Activated naive CD4-positive, alpha-beta T cell treated with anti-CD3 and anti-CD28 coated beads for 36 hours (primary cell): ENCODE results near the gene CAMK2D. TPM values are rescaled to one million over a fixed set of nuclear protein-coding genes. Genes with fewer than 3 reads are reported as not detected.

Experiments used
- CTCF ChIA-PET: fragments of 350-600 bp; sonication (Branson Sonifier 250); formaldehyde crosslinking; loops from one replicate; lab custom pipeline; 2021; ENCODE audit warnings: antibody characterized with exemption; lab: Charles Lee
- DNase-seq: peaks from one replicate; pipeline ENCODE4 v3.0.0-alpha.2; 2020
- H3K27ac Mint-ChIP-seq: one replicate; pipeline ENCODE4 v1.8.0; 2021; ENCODE audit warnings: mild to moderate bottlenecking, mixed read lengths
- H3K27me3 Mint-ChIP-seq: one replicate; pipeline ENCODE4 v1.8.0; 2021; ENCODE audit warnings: low read depth, mixed read lengths
- H3K36me3 Mint-ChIP-seq: one replicate; pipeline ENCODE4 v1.8.0; 2021; ENCODE audit warnings: low read depth, mixed read lengths
- H3K4me1 Mint-ChIP-seq: one replicate; pipeline ENCODE4 v1.8.0; 2021; ENCODE audit warnings: low read depth, mixed read lengths
- H3K4me3 Mint-ChIP-seq: one replicate; pipeline ENCODE4 v1.8.0; 2021; ENCODE audit warnings: mild to moderate bottlenecking, moderate library complexity, mixed read lengths
- H3K9me3 Mint-ChIP-seq: one replicate; pipeline ENCODE4 v1.8.0; 2021; ENCODE audit warnings: mixed read lengths
- intact Hi-C: fragments of 100-400 bp; cut with micrococcal nuclease; formaldehyde crosslinking; loops from one replicate; pipeline ENCODE4 v1.15.1; 2023
- total RNA-seq, 2 experiments: library from RNA; stranded (reverse); gene quantifications; one replicate each; pipeline ENCODE4 v1.2.3, GENCODE V29; 2021

The CAMK2D gene
- total RNA-seq, 2 experiments from 2014 or later: 75.7 to 78.3 TPM

DNA sequence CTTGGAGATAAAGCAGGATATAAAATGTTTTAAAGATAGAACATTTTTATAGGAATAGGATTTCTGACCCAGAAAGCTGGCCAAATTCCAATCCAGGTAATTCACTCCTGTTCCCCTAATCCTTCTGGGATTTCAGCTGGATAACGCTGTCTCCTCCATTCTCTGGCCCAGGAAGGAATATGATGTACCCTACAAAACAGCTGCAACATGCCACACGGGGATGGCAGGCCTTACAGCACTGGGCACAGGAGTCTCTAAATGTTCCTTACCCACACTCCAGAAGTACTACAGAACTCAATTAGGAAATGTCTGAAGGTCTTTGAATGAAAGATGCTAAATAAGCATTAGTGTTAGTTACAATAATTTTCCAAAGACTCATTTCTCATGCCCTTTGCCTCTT lies 15.8 kb downstream of the CAMK2D start:
- intact Hi-C loops: loop anchor here (1.0 kb wide), 1 partner anchor 11 kb away; no protein-coding TSS in a partner anchor
- Mint-ChIP-seq H3K36me3 (peaks cover 28% of the 10 kb centered on the region), H3K4me1 (peaks cover 30% of the 10 kb centered on the region), H3K27me3 (no peaks in the 10 kb centered on the region), H3K9me3 (no peaks in the 10 kb centered on the region), H3K27ac (no peak overlapping the region), H3K4me3 (no peak overlapping the region)
- CTCF ChIA-PET: no interaction called here
- DNase-seq: no peak

DNA sequence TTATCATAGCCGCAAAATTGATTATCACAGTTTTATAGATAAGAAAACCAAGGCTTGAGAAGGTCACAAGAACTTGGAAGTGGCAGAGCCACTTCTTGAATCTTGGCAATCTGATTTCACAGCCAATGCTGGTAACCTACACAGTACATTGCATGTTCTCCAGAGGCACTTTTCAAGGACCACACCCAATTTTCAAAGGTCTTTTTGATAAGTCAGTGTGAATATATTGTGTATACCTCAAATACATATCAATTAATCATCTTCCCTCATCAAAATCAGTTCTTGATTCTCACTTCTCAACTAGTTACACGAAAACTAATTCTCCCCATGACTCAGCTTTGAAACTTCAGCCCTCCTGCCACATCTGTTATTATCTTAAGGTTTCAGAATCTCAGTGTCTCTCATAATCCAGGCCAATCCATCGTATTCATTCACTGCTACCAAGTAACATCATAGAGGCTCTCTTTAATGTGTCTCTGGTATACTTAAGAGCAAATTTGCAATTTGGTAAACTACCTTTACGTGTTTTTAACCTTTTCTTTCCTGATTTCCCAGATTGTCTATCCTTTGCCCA lies 16.8 kb downstream of the CAMK2D start:
- Mint-ChIP-seq H3K36me3 (peaks cover 30% of the 10 kb centered on the region), H3K27ac (no peak overlapping the region), H3K27me3 (no peaks in the 10 kb centered on the region), H3K4me3 (no peak overlapping the region), H3K4me1 (peaks cover 29% of the 10 kb centered on the region), H3K9me3 (no peaks in the 10 kb centered on the region)
- intact Hi-C loops: loop anchor here (1.0 to 5.0 kb wide), 3 partner anchors 11 to 107 kb away; no protein-coding TSS in a partner anchor
- DNase-seq: peak; percentile 25
- CTCF ChIA-PET: interaction anchor here (0.6 kb wide), 1 partner anchor 157 kb away, joined by 3 read pairs; no protein-coding TSS in a partner anchor

DNA sequence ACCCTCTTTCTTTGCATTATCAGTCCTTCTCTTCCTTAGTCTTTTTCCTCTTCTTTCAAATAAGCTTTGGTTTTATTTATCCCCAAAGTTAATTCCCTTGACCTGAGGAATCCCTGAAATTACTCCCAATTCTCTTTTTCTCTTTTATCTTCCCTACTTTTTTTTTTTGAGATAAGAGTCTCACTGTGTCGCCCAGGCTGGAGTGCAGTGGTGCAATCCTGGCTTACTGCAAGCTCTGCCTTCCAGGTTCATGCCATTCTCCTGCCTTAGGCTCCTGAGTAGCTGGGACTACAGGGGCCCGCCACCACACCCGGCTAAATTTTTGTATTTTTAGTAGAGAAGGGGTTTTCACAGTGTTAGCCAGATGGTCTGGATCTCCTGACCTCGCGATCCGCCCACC lies 17.8 kb downstream of the CAMK2D start:
- intact Hi-C loops: loop anchor here (1.0 to 5.0 kb wide), 2 partner anchors 10 to 106 kb away; no protein-coding TSS in a partner anchor
- Mint-ChIP-seq H3K36me3 (peaks cover 35% of the 10 kb centered on the region), H3K4me1 (peaks cover 38% of the 10 kb centered on the region), H3K27me3 (no peaks in the 10 kb centered on the region), H3K27ac (no peak overlapping the region), H3K9me3 (no peaks in the 10 kb centered on the region), H3K4me3 (no peak overlapping the region)
- no peak for DNase-seq
- CTCF ChIA-PET: interaction anchor here (0.6 kb wide), 1 partner anchor 158 kb away, joined by 3 read pairs; no protein-coding TSS in a partner anchor

DNA sequence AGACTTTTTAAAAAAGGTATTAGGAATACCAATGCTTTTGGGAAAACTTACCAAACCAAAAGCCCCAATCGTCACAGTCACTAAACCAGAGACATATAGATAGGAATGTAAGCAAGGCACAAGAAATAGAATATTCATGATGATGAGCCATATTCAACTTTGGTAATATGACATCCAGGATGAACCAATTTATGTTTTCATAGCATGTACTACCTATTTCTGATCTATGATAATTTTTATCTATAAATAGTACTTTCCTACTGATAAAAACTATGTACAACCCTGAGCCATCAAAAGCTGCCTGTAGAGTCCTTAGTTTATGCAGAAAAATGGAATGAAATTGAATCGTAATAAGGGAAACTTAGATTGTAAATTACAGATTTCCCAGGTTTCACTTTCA lies 18.9 kb downstream of the CAMK2D start:
- Mint-ChIP-seq H3K9me3 (no peaks in the 10 kb centered on the region), H3K4me3 (no peak overlapping the region), H3K27me3 (no peaks in the 10 kb centered on the region), H3K27ac (no peak overlapping the region), H3K36me3 (peaks cover 31% of the 10 kb centered on the region), H3K4me1 (peaks cover 37% of the 10 kb centered on the region)
- CTCF ChIA-PET: no interaction called here
- intact Hi-C loops: loop anchor here (5.0 kb wide), 1 partner anchor 105 kb away; no protein-coding TSS in a partner anchor
- no peak for DNase-seq

DNA sequence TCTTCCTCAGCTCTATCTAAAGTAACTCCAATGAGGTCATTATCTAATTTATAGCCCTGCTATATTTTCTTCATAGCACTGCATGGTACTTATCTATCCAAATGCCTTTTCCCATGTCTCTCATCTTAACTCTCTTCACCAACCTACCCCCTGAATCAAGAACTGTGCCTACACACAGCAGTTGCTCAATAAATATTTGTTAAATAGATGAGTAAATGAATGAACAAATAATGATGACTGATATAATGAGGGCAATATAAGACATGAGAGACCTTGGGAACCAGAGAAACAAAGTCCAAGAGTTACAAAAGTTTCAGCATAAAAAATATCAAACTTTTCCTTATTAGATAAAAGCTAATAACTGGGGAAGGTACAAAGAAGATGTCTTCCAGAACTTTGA lies 19.6 kb downstream of the CAMK2D start:
- Mint-ChIP-seq H3K4me3 (no peak overlapping the region), H3K36me3 (peaks cover 27% of the 10 kb centered on the region), H3K4me1 (peaks cover 38% of the 10 kb centered on the region), H3K9me3 (no peaks in the 10 kb centered on the region), H3K27ac (no peak overlapping the region), H3K27me3 (no peaks in the 10 kb centered on the region)
- intact Hi-C loops: loop anchor here (5.0 kb wide), 1 partner anchor 105 kb away; no protein-coding TSS in a partner anchor
- DNase-seq: no peak
- CTCF ChIA-PET: no interaction called here

GRCh38 chr4:113740857-113741379 lies 20.6 kb downstream of the CAMK2D start:
- Mint-ChIP-seq H3K4me1 (peaks cover 43% of the 10 kb centered on the region), H3K9me3 (no peaks in the 10 kb centered on the region), H3K27me3 (no peaks in the 10 kb centered on the region), H3K4me3 (no peak overlapping the region), H3K36me3 (peaks cover 30% of the 10 kb centered on the region), H3K27ac (no peak overlapping the region)
- no peak for DNase-seq
- CTCF ChIA-PET: no interaction called here
- intact Hi-C loops: loop anchor here (5.0 kb wide), 1 partner anchor 104 kb away; no protein-coding TSS in a partner anchor

DNA sequence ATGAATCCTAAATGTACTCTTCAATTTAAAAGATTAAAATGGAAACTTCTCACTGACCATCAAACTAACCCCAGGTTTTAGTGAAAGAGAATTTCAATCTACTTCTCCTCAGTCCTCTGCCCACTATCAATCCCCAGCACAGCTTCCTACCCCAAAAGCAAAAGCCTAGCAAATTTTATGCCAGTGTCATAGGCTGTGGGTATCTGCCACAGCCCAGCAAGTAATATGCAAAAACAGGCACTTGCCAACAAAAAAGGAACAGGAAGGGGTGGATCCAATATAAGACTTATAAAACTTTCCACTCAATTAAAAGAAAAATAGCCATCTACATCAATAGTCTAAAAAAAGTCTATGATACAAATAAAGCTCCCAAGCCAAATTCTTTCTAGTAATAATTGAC lies 22.3 kb downstream of the CAMK2D start:
- Mint-ChIP-seq H3K27ac (peak overlapping the region; percentile 41), H3K9me3 (no peaks in the 10 kb centered on the region), H3K4me1 (peaks cover 46% of the 10 kb centered on the region), H3K27me3 (no peaks in the 10 kb centered on the region), H3K4me3 (no peak overlapping the region), H3K36me3 (peaks cover 36% of the 10 kb centered on the region)
- CTCF ChIA-PET: no interaction called here
- DNase-seq: no peak
- intact Hi-C loops: no loop called here

- Mint-ChIP-seq H3K27ac (no peak overlapping the region), H3K4me1 (peaks cover 54% of the 10 kb centered on the region), H3K36me3 (peaks cover 40% of the 10 kb centered on the region), H3K27me3 (no peaks in the 10 kb centered on the region), H3K4me3 (no peak overlapping the region), H3K9me3 (no peaks in the 10 kb centered on the region)
- CTCF ChIA-PET: no interaction called here
- DNase-seq: no peak
- intact Hi-C loops: no loop called here
These were observed 23.3 kb downstream of the CAMK2D start for GRCh38 chr4:113738251-113738650.

DNA sequence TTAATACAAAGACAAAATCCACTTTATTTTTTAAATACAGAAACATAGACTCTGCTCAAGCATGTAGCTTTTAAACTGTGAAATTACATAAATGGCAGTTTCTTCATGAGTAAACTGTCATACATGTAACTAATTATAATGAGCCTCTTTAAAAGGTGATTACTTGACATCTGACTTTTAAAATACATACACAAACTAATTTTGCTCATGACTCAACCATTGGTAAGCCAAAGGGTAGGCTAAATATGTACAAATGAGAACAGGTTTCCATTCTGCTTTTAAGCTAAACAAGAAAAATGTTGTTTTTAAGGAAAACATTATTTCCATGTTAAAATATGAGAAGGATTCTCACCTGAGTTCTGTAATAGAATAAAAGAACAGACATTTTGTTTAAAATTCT lies 27.9 kb downstream of the CAMK2D start:
- intact Hi-C loops: loop anchor here (1.0 kb wide), 3 partner anchors 11 to 378 kb away; no protein-coding TSS in a partner anchor

GRCh38 chr4:113732967-113733527 lies 28.5 kb downstream of the CAMK2D start:
- no peak for DNase-seq
- Mint-ChIP-seq H3K9me3 (no peaks in the 10 kb centered on the region), H3K4me3 (no peak overlapping the region), H3K27me3 (no peaks in the 10 kb centered on the region), H3K27ac (peak overlapping the region; percentile 59), H3K4me1 (peaks cover 73% of the 10 kb centered on the region), H3K36me3 (peaks cover 32% of the 10 kb centered on the region)
- intact Hi-C loops: loop anchor here (1.0 kb wide), 3 partner anchors 11 to 378 kb away; no protein-coding TSS in a partner anchor
- CTCF ChIA-PET: interaction anchor here (0.9 to 1.2 kb wide), 3 partner anchors 26 to 185 kb away, joined by 3 read pairs; no protein-coding TSS in a partner anchor

More for the DNA sequence above, 27.9 kb downstream of the CAMK2D start:
- no peak overlapping the region for H3K4me3 Mint-ChIP-seq
- CTCF ChIA-PET: interaction anchor here (0.6 kb wide), 1 partner anchor 207 kb away, joined by 3 read pairs; no protein-coding TSS in a partner anchor
- H3K27me3 Mint-ChIP-seq: no peaks in the 10 kb centered on the region
- peaks cover 30% of the 10 kb centered on the region for H3K36me3 Mint-ChIP-seq
- no peak for DNase-seq
- H3K27ac Mint-ChIP-seq: no peak overlapping the region
- no peaks in the 10 kb centered on the region for H3K9me3 Mint-ChIP-seq
- peaks cover 67% of the 10 kb centered on the region for H3K4me1 Mint-ChIP-seq

- CTCF ChIA-PET: no interaction called here
- no peak for DNase-seq
- Mint-ChIP-seq H3K27me3 (no peaks in the 10 kb centered on the region), H3K4me3 (peak overlapping the region; percentile 13), H3K27ac (peak overlapping the region; percentile 83), H3K36me3 (peaks cover 28% of the 10 kb centered on the region), H3K4me1 (peaks cover 83% of the 10 kb centered on the region), H3K9me3 (no peaks in the 10 kb centered on the region)
- intact Hi-C loops: loop anchor here (1.0 to 2.0 kb wide), 7 partner anchors 18 to 346 kb away; no protein-coding TSS in a partner anchor
These were observed 30.9 kb downstream of the CAMK2D start for GRCh38 chr4:113730467-113731216.

- Mint-ChIP-seq H3K27ac (no peak overlapping the region), H3K4me3 (no peak overlapping the region), H3K4me1 (peaks cover 64% of the 10 kb centered on the region), H3K27me3 (no peaks in the 10 kb centered on the region), H3K36me3 (peaks cover 16% of the 10 kb centered on the region), H3K9me3 (no peaks in the 10 kb centered on the region)
- intact Hi-C loops: no loop called here
- no peak for DNase-seq
- CTCF ChIA-PET: interaction anchor here (1.1 to 1.6 kb wide), 3 partner anchors 18 to 35 kb away, joined by 3 to 4 read pairs (median 3); no protein-coding TSS in a partner anchor
These were observed 33.7 kb downstream of the CAMK2D start for GRCh38 chr4:113727802-113728201.
